ENCODE measurements around the gene PRICKLE1.

The PRICKLE1 gene

GRCh38 chr12:42590330-42590934 is 886 bp upstream of the PRICKLE1 start:
- no peak for DNase-seq (ENCODE audit: low read depth)
- TF ChIP-seq, protein P1, sequence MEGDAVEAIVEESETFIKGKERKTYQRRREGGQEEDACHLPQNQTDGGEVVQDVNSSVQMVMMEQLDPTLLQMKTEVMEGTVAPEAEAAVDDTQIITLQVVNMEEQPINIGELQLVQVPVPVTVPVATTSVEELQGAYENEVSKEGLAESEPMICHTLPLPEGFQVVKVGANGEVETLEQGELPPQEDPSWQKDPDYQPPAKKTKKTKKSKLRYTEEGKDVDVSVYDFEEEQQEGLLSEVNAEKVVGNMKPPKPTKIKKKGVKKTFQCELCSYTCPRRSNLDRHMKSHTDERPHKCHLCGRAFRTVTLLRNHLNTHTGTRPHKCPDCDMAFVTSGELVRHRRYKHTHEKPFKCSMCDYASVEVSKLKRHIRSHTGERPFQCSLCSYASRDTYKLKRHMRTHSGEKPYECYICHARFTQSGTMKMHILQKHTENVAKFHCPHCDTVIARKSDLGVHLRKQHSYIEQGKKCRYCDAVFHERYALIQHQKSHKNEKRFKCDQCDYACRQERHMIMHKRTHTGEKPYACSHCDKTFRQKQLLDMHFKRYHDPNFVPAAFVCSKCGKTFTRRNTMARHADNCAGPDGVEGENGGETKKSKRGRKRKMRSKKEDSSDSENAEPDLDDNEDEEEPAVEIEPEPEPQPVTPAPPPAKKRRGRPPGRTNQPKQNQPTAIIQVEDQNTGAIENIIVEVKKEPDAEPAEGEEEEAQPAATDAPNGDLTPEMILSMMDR (conservative IDR thresholded peaks at IDR 0.05; ENCODE audit: low read length): no peak
- H3K4me3 ChIP-seq (ENCODE audit: low read length): peak overlapping the region; percentile 39

DNA sequence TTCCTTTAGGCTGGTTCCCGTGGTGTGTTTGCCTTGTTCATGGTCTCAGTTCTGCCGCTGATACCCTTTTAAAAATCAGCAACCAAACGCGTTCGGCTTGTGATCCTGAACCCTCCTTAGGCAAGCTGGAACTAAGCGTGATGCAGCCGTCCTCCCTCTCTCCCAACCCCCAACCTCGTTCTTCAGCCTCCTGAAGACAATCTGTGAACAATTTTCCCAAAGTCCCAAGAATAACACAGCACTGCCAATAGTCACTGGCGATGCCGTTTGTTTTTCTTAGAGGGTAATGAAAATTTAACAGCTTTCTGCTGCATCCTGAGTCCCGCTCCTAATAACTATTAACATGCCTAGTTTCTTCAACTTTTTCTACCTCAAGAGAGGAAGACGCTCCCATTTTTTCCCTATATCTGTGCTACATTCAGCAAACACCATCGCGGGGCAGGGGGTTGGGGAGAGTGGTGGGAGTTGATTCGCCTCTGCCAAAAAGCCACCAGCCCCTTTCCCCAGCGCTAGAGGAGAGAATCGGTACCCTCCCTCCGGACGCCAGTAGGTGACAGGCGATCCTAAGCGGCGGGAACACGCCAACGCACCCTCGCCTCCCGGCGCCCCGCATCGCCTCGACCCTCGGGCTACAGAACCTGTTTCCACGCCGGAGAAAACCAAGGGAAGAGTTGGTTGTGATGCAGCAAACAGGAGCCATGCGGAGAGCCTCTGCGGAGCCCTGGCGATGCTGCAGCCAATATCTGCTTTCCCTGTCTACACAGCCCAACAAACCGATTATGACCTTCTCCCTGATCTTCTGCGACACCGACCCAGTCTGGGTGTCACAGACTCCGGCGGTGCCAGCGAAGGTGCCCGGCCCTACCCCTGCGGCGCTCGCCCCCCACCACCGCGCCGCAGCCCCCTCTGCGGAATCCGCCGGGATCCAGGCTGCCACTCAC is 752 bp downstream of the PRICKLE1 start:
- peak overlapping the region; percentile 58 for H3K4me3 ChIP-seq (ENCODE audit: low read length)
- TF ChIP-seq, protein P1 (conservative IDR thresholded peaks at IDR 0.05; ENCODE audit: low read length): peak; percentile 40
- DNase-seq (ENCODE audit: low read depth): no peak

- peak overlapping the region; percentile 58 for H3K4me3 ChIP-seq (ENCODE audit: low read length)
- no peak for DNase-seq (ENCODE audit: low read depth)
Observed at GRCh38 chr12:42587601-42588523, 1.7 kb downstream of the PRICKLE1 start.

DNA sequence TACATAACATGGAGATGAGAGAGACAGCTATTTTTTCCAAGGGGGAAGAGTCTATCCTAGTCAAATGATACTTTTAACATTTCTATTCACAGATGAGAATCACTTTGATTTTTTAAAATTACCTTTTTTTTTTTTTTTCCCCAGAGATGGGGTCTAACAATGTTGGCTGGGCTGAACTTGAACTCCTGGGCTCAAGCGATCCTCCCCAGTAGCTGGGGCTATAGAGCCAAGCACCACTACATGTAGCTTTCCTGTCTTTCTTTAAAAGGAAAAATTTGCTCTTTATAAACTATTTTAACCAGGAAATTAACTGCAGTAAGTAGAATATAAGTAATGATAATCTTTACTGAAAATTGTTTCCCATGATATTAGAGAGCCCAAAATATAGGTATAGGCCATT is 3.3 kb downstream of the PRICKLE1 start:
- TF ChIP-seq, protein P1 (conservative IDR thresholded peaks at IDR 0.05; ENCODE audit: low read length): no peak
- no peak overlapping the region for H3K4me3 ChIP-seq (ENCODE audit: low read length)
- DNase-seq (ENCODE audit: low read depth): no peak

More at GRCh38 chr12:42587601-42588523, 1.7 kb downstream of the PRICKLE1 start:
- TF ChIP-seq, protein P1 (conservative IDR thresholded peaks at IDR 0.05; ENCODE audit: low read length): no peak

GRCh38 chr12:42585841-42586216 is 3.7 kb downstream of the PRICKLE1 start:
- TF ChIP-seq, protein P1 (conservative IDR thresholded peaks at IDR 0.05; ENCODE audit: low read length): no peak
- no peak for DNase-seq (ENCODE audit: low read depth)
- H3K4me3 ChIP-seq (ENCODE audit: low read length): no peak overlapping the region

GRCh38 chr12:42585154-42585840 is 4.2 kb downstream of the PRICKLE1 start:
- DNase-seq (ENCODE audit: low read depth): no peak
- TF ChIP-seq, protein P1 (conservative IDR thresholded peaks at IDR 0.05; ENCODE audit: low read length): no peak
- H3K4me3 ChIP-seq (ENCODE audit: low read length): no peak overlapping the region
